Nephron (organoid): Measurements from ENCODE around the gene IL17RD.

Source experiments
- H3K27ac Mint-ChIP-seq, 3 experiments: 2 replicates each; pipeline ENCODE4 v1.8.0; 2020; ENCODE audit warnings: mixed read lengths in 3 of 3, mild to moderate bottlenecking in 2 of 3, moderate library complexity in 1 of 3
- H3K27me3 Mint-ChIP-seq: 2 replicates; pipeline ENCODE4 v1.8.0; 2021; ENCODE audit warnings: low read depth, mild to moderate bottlenecking, moderate library complexity, mixed read lengths
- H3K36me3 Mint-ChIP-seq: 2 replicates; pipeline ENCODE4 v1.8.0; 2020; ENCODE audit warnings: low read depth, mixed read lengths
- H3K4me1 Mint-ChIP-seq: 2 replicates; pipeline ENCODE4 v1.8.0; 2020; ENCODE audit warnings: mixed read lengths
- H3K4me3 Mint-ChIP-seq, 3 experiments: 2 replicates each; pipeline ENCODE4 v1.8.0; 2020; ENCODE audit warnings: mild to moderate bottlenecking in 3 of 3, mixed read lengths in 3 of 3, moderate library complexity in 2 of 3
- H3K9me3 Mint-ChIP-seq: 2 replicates; pipeline ENCODE4 v1.8.0; 2020; ENCODE audit warnings: mixed read lengths
- CTCF ChIP-seq, 3 experiments: fragments of 200-600 bp; sonication (generic); IDR thresholded peaks; one replicate each; pipeline ENCODE4 v1.5.0; 2021; ENCODE audit warnings: antibody characterized with exemption in 3 of 3; ENCODE audit not compliant: unreplicated experiment in 3 of 3

The IL17RD gene

GRCh38 chr3:57077630-57078343 is 87.4 kb downstream of the IL17RD start:
- H3K27ac Mint-ChIP-seq, result peak overlapping the region; percentile 72 to 96 (median 89)
- H3K9me3 Mint-ChIP-seq, result no peaks in the 10 kb centered on the region
- no peaks in the 10 kb centered on the region for H3K27me3 Mint-ChIP-seq
- H3K36me3 Mint-ChIP-seq, result peaks cover 13% of the 10 kb centered on the region
- no peak for TF ChIP-seq CTCF (IDR thresholded peaks at IDR 0.05; ENCODE audit: unreplicated experiment in 3 of 3)
- peaks cover 42% of the 10 kb centered on the region for H3K4me1 Mint-ChIP-seq
- H3K4me3 Mint-ChIP-seq, result peak overlapping the region; percentile 80 to 88 (median 81)

- Mint-ChIP-seq H3K4me1 (peaks cover 42% of the 10 kb centered on the region), H3K4me3 (peak overlapping the region; percentile 80 to 88 (median 81)), H3K27me3 (no peaks in the 10 kb centered on the region), H3K27ac (peak overlapping the region in 2 of 3 experiments; percentile 74 to 96), H3K36me3 (peaks cover 18% of the 10 kb centered on the region), H3K9me3 (no peaks in the 10 kb centered on the region)
- TF ChIP-seq CTCF (IDR thresholded peaks at IDR 0.05; ENCODE audit: unreplicated experiment in 3 of 3), result no peak
These were observed 88.7 kb downstream of the IL17RD start for GRCh38 chr3:57076422-57076951.

GRCh38 chr3:57074135-57074534 is 91.0 kb downstream of the IL17RD start:
- no peak for TF ChIP-seq CTCF (IDR thresholded peaks at IDR 0.05; ENCODE audit: unreplicated experiment in 3 of 3)
- Mint-ChIP-seq H3K4me1 (peaks cover 47% of the 10 kb centered on the region), H3K27me3 (no peaks in the 10 kb centered on the region), H3K36me3 (peaks cover 21% of the 10 kb centered on the region), H3K4me3 (no peak overlapping the region), H3K9me3 (peaks cover 3% of the 10 kb centered on the region), H3K27ac (peak overlapping the region in 1 of 3 experiments; percentile 13)

GRCh38 chr3:57073628-57074027 is 91.5 kb downstream of the IL17RD start:
- H3K4me3 Mint-ChIP-seq, result no peak overlapping the region
- H3K9me3 Mint-ChIP-seq, result peaks cover 3% of the 10 kb centered on the region
- no peaks in the 10 kb centered on the region for H3K27me3 Mint-ChIP-seq
- H3K4me1 Mint-ChIP-seq, result peaks cover 52% of the 10 kb centered on the region
- no peak for TF ChIP-seq CTCF (IDR thresholded peaks at IDR 0.05; ENCODE audit: unreplicated experiment in 3 of 3)
- peaks cover 21% of the 10 kb centered on the region for H3K36me3 Mint-ChIP-seq
- no peak overlapping the region for H3K27ac Mint-ChIP-seq

- H3K4me3 Mint-ChIP-seq, result no peak overlapping the region
- peaks cover 16% of the 10 kb centered on the region for H3K36me3 Mint-ChIP-seq
- no peak for TF ChIP-seq CTCF (IDR thresholded peaks at IDR 0.05; ENCODE audit: unreplicated experiment in 3 of 3)
These were observed 95.7 kb downstream of the IL17RD start for GRCh38 chr3:57069503-57069902.

More at GRCh38 chr3:57069503-57069902, 95.7 kb downstream of the IL17RD start:
- peaks cover 31% of the 10 kb centered on the region for H3K4me1 Mint-ChIP-seq
- peaks cover 3% of the 10 kb centered on the region for H3K9me3 Mint-ChIP-seq
- H3K27me3 Mint-ChIP-seq, result no peaks in the 10 kb centered on the region
- H3K27ac Mint-ChIP-seq, result peak overlapping the region; percentile 80 to 96 (median 94)
